LNCaP clone FGC (cell line): Measurements from ENCODE around the gene PPP6R3.

Experiments
- DNase-seq: peaks from one replicate; pipeline ENCODE4 v3.0.0-alpha.2; 2011; ENCODE audit warnings: low read depth
- H3K4me3 ChIP-seq: 2 replicates; pipeline ENCODE4 v1.5.1; 2011; ENCODE audit warnings: mild to moderate bottlenecking, low read depth, low read length, control low read depth
- TF ChIP-seq, protein P1 (sequence below): IDR thresholded peaks from 2 replicates; pipeline ENCODE4 v1.5.1; 2012; ENCODE audit warnings: mild to moderate bottlenecking; ENCODE audit not compliant: control insufficient read depth, insufficient read depth; ENCODE audit errors: extremely low read depth

PPP6R3 gene

DNA sequence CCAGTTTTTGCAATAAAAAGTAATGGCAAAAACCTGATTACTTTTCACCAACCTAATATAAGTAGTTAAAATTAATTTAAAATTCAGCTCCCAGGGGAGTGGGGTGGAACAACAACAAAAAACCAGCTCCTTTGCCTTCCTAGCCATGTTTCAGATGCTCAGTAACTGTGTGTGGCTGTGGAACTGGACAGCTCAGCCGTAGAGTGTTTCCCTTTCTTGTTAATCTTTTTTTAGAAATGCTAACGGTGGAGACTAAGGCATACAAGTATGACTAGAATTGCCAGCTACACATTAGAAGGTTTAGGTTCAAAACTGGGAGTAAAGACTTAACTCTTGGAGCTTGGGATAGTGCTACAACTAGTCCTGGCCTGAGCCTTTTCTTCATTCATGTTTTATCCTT, 45.0 kb downstream of the PPP6R3 start:
- TF ChIP-seq, protein P1, sequence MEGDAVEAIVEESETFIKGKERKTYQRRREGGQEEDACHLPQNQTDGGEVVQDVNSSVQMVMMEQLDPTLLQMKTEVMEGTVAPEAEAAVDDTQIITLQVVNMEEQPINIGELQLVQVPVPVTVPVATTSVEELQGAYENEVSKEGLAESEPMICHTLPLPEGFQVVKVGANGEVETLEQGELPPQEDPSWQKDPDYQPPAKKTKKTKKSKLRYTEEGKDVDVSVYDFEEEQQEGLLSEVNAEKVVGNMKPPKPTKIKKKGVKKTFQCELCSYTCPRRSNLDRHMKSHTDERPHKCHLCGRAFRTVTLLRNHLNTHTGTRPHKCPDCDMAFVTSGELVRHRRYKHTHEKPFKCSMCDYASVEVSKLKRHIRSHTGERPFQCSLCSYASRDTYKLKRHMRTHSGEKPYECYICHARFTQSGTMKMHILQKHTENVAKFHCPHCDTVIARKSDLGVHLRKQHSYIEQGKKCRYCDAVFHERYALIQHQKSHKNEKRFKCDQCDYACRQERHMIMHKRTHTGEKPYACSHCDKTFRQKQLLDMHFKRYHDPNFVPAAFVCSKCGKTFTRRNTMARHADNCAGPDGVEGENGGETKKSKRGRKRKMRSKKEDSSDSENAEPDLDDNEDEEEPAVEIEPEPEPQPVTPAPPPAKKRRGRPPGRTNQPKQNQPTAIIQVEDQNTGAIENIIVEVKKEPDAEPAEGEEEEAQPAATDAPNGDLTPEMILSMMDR, result no peak
- DNase-seq, result no peak
- H3K4me3 ChIP-seq, result no peak overlapping the region

- DNase-seq, result peak; percentile 42
- TF ChIP-seq, protein P1, result 0 out of 2 replicates have a peak, but pooled peaks have one; percentile 13
- H3K4me3 ChIP-seq, result no peak overlapping the region
Observed at GRCh38 chr11:68506908-68507307, 46.4 kb downstream of the PPP6R3 start.

- TF ChIP-seq, protein P1, result no peak
- DNase-seq, result no peak
- H3K4me3 ChIP-seq, result no peak overlapping the region
Observed at GRCh38 chr11:68508425-68508824, 47.9 kb downstream of the PPP6R3 start.

DNA sequence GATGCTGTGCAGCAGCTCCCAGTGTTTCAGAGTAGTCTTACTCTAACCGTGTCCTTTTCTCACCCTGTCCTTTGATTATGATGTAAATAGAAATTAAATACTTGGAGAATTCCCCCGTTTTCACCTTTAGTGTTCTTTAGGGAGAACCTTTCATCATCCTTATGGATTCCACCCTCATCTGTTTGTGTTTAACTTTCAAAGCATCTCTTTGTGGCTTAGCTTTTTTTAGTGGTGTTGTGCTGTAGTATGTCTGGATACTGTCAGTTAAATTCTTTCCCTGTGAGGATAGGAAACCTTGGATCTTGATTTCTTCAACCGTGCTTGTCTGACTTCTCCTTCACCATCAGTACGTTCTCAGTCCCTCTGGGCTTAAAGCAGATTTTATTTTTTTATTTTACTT, 48.5 kb downstream of the PPP6R3 start:
- TF ChIP-seq, protein P1, result no peak
- no peak overlapping the region for H3K4me3 ChIP-seq
- DNase-seq, result no peak

- TF ChIP-seq, protein P1, result no peak
- no peak overlapping the region for H3K4me3 ChIP-seq
- DNase-seq, result no peak
Observed at GRCh38 chr11:68513930-68514487, 53.5 kb downstream of the PPP6R3 start.

DNA sequence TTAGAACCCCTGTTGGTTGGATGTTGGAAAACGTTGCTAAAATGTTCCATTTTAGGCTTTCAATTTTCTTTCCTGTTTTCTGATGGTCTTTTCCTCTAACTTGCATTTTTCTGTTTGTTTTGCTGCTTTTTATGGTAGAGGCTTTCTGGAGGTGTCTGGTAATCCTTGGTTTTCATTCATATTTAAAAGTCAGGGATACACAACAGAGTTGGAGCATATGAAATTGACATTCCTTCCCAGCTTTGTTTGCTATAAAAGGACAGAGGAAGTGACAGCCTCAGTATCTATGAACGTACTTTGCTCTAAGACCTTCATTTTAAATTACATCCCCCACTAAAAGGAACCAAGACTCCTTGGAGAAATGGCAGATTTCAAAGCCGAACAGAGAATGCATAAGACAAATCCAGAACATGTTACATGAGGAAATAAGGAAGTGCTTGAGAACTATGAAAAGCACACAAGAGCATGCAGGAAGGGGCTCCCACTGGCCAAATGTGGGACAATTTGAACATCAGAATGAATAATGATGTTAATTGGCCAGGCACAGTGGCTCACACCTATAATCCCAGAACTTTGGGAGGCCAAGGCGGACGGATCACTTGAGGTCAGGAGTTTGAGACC, 56.7 kb downstream of the PPP6R3 start:
- no peak for DNase-seq
- TF ChIP-seq, protein P1, result no peak

GRCh38 chr11:68518191-68518590, 57.6 kb downstream of the PPP6R3 start:
- TF ChIP-seq, protein P1, result no peak
- H3K4me3 ChIP-seq, result no peak overlapping the region
- no peak for DNase-seq

More for the DNA sequence above, 56.7 kb downstream of the PPP6R3 start:
- H3K4me3 ChIP-seq, result no peak overlapping the region
